ENCODE data around the gene CEACAM7. TPM values are rescaled to one million over a fixed set of nuclear protein-coding genes. Genes with fewer than 3 reads are reported as not detected.

CEACAM7 gene
- total RNA-seq, 2 donors from 2014 or later, result 0.52 to 0.99 TPM

DNA sequence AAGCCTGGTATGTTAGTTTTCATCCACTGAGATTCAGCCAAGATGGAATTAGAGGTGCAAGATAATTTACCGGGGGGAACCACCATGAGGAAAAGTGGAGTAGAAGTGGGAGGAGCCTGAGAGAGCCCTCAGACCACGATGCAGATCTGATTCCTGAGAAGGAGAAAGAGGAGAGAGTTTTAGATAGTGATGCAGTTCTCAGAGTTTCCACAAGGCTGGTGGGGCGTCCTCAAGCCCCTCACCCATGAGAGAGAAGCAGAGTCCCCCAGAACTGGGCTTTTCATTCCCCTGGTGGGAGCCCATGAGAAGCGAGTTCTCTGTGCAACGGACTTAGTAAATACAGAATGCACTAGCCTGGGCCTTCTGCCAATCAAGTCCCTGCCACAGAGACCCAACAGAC lies 38.4 kb upstream of the CEACAM7 start:
- WGBS, 2 donors, result 26% methylated on average over 5 of the region's 5 CpGs
- no peak for ATAC-seq
- Histone ChIP-seq H3K9me3 (no peaks in the 10 kb centered on the region), H3K27me3 (no peaks in the 10 kb centered on the region), H3K36me3 (replicated peaks in 1 of 2; ENCODE audit: insufficient read depth in 1 of 2, low read depth in 2 of 2) (no peaks in the 10 kb centered on the region), H3K4me3 (no peak overlapping the region), H3K27ac (no peak overlapping the region), H3K4me1 (no peaks in the 10 kb centered on the region)
- intact Hi-C loops (cut with DNase I), result no loop called here
- TF ChIP-seq, protein P1, sequence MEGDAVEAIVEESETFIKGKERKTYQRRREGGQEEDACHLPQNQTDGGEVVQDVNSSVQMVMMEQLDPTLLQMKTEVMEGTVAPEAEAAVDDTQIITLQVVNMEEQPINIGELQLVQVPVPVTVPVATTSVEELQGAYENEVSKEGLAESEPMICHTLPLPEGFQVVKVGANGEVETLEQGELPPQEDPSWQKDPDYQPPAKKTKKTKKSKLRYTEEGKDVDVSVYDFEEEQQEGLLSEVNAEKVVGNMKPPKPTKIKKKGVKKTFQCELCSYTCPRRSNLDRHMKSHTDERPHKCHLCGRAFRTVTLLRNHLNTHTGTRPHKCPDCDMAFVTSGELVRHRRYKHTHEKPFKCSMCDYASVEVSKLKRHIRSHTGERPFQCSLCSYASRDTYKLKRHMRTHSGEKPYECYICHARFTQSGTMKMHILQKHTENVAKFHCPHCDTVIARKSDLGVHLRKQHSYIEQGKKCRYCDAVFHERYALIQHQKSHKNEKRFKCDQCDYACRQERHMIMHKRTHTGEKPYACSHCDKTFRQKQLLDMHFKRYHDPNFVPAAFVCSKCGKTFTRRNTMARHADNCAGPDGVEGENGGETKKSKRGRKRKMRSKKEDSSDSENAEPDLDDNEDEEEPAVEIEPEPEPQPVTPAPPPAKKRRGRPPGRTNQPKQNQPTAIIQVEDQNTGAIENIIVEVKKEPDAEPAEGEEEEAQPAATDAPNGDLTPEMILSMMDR (IDR thresholded peaks at IDR 0.05), result no peak
- no peak for TF ChIP-seq POLR2A (IDR thresholded peaks at IDR 0.05)
- DNase-seq, result no peak

DNA sequence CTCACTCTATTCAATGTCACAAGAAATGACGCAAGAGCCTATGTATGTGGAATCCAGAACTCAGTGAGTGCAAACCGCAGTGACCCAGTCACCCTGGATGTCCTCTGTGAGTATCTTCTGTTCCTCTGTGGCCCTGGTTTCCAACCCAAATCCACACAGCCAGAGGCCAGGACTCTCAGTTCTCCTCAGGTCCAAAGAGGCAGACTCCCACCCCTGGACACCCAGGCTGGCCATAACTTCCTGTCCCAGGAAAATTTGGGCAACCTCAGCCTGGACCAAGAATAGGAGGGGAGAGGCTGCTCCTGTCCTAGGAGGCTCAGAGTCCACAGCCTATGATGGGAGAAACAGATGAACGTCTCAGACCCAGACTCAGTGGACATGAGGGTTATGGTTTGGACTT lies 32.0 kb upstream of the CEACAM7 start:
- WGBS, 2 donors, result 58 to 81% methylated on average over 3 of the region's 3 CpGs

DNA sequence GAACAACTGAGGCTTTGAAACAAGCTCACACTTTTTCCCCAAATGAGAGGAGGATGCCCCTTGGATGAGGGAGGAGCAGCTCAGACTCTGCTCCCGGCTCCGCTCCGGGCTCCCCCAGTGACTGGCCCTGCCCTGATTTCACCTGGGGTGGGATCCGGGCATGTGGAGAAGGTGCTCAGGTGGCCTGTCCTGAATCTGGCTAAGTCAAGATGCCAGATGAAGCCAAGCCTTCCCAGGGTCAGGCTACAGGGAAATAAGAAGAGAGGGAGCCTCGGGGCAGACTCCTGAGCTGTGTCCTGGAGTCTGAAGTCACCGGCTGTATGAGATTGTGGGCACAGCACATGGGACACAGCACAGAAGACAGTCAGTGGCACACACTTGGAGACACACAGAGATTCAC lies 30.7 kb upstream of the CEACAM7 start:
- intact Hi-C loops (cut with DNase I), result no loop called here
- DNase-seq, result no peak
- Histone ChIP-seq H3K4me3 (no peak overlapping the region), H3K36me3 (replicated peaks in 1 of 2; ENCODE audit: insufficient read depth in 1 of 2, low read depth in 2 of 2) (no peaks in the 10 kb centered on the region), H3K27ac (no peak overlapping the region), H3K4me1 (no peaks in the 10 kb centered on the region), H3K9me3 (no peaks in the 10 kb centered on the region), H3K27me3 (no peaks in the 10 kb centered on the region)
- ATAC-seq, result no peak
- WGBS, 2 donors, result 56 to 61% methylated on average over 6 of the region's 6 CpGs
- TF ChIP-seq, protein P1 (IDR thresholded peaks at IDR 0.05), result no peak
- TF ChIP-seq POLR2A (IDR thresholded peaks at IDR 0.05), result no peak

More for the DNA sequence above, 32.0 kb upstream of the CEACAM7 start:
- TF ChIP-seq POLR2A (IDR thresholded peaks at IDR 0.05), result no peak
- TF ChIP-seq, protein P1 (IDR thresholded peaks at IDR 0.05), result no peak
- no peaks in the 10 kb centered on the region for H3K27me3 ChIP-seq
- no peak overlapping the region for H3K27ac ChIP-seq
- intact Hi-C loops (cut with DNase I), result no loop called here
- DNase-seq, result no peak
- no peaks in the 10 kb centered on the region for H3K36me3 ChIP-seq (replicated peaks in 1 of 2; ENCODE audit: insufficient read depth in 1 of 2, low read depth in 2 of 2)
- no peaks in the 10 kb centered on the region for H3K4me1 ChIP-seq
- no peak for ATAC-seq
- H3K9me3 ChIP-seq, result no peaks in the 10 kb centered on the region
- H3K4me3 ChIP-seq, result no peak overlapping the region

DNA sequence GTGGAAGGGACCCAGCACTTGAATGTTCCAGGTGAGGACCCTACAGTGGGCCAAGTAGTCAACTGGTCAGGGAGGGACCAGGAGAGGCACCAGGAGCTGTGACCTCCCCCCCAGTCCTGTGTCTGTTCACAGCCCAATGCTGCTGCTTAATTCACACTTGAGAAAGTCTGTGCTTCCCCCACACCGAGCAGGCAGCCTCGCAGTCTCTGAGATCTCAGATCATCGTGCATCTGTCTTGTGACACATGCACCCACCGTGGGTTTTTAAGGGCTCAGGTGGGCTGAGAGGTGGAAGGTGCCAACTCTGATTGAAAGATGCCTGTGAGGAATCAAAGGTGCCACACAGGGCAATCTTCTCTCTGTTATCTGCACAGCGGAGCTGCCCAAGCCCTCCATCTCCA lies 26.5 kb upstream of the CEACAM7 start:
- Histone ChIP-seq H3K27me3 (no peaks in the 10 kb centered on the region), H3K4me1 (no peaks in the 10 kb centered on the region), H3K9me3 (no peaks in the 10 kb centered on the region), H3K4me3 (no peak overlapping the region), H3K27ac (no peak overlapping the region), H3K36me3 (replicated peaks in 1 of 2; ENCODE audit: insufficient read depth in 1 of 2, low read depth in 2 of 2) (no peaks in the 10 kb centered on the region)
- TF ChIP-seq, protein P1 (IDR thresholded peaks at IDR 0.05), result no peak
- no peak for TF ChIP-seq POLR2A (IDR thresholded peaks at IDR 0.05)
- ATAC-seq (no peak), DNase-seq (no peak)
- WGBS, 2 donors, result 52 to 53% methylated on average over 4 to 5 of the region's 5 CpGs
- intact Hi-C loops (cut with DNase I), result no loop called here

DNA sequence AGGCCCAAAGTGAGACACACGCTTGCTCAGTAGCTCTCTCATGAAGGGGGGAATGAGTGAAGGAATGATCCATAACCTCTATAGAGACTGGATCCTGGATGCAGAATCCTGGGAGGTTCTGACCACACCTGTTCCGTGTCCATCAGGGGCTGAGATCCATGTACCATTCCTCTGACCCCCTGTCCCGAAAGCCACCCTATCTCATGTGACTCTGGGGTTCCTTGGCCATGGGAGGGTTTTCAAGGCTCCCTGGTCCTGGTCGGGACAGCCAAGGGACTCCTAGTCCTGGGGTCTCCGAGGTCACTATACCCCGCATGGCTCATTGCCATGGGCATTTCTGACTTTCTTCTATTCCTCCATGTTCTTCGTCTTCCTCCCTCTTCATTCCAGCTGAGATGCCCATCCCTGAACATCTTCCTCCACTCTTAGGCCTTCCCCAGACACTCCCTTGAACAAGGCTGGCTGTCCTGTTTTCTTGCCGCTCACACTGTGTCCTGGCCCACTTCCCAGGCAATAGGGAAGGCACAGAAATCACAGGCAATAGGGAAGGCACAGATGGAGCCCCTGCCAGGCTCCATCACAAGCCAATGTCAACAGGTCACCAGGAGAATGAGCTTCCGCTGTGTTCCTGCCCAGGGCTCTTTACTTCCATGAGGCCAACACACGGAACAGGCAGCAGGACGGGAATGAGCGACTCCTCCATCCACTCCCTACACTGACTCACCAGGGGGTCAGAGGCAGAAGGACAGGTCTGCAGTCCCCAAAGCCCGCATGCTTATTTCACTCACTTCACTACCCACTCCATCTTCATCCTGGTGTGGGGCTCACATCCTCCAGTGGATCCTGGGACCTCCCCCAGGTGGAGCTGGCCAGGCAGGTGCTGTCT lies 23.5 kb upstream of the CEACAM7 start:
- no peak for TF ChIP-seq POLR2A (IDR thresholded peaks at IDR 0.05)
- TF ChIP-seq, protein P1 (IDR thresholded peaks at IDR 0.05), result no peak
- no peaks in the 10 kb centered on the region for H3K9me3 ChIP-seq
- WGBS, 2 donors, result 55 to 66% methylated on average over 6 to 13 of the region's 13 CpGs
- no peak for DNase-seq
- no peak overlapping the region for H3K4me3 ChIP-seq
- H3K27me3 ChIP-seq, result no peaks in the 10 kb centered on the region
- H3K4me1 ChIP-seq, result no peaks in the 10 kb centered on the region
- intact Hi-C loops (cut with DNase I), result no loop called here
- no peak overlapping the region for H3K27ac ChIP-seq
- no peaks in the 10 kb centered on the region for H3K36me3 ChIP-seq (replicated peaks in 1 of 2; ENCODE audit: insufficient read depth in 1 of 2, low read depth in 2 of 2)
- ATAC-seq, result no peak
